OCI-LY7 (cell line): ENCODE data around the gene SLC27A5.

ENCODE experiments used
- EZH2phosphoT487 ChIP-seq: fragments of 200-600 bp; sonication (generic); IDR thresholded peaks from 2 replicates; pipeline ENCODE4 v1.6.1; 2018; ENCODE audit warnings: low read depth, borderline replicate concordance, mild to moderate bottlenecking, mixed run types, antibody characterized with exemption, low read length, moderate library complexity, mixed read lengths
- TF ChIP-seq, protein P1 (sequence below): fragments of 200-600 bp; sonication (generic); conservative IDR thresholded peaks from 2 replicates; pipeline ENCODE4 v1.5.1; 2014; ENCODE audit warnings: mild to moderate bottlenecking, antibody characterized with exemption, low read length, moderate library complexity, mixed read lengths

DNA sequence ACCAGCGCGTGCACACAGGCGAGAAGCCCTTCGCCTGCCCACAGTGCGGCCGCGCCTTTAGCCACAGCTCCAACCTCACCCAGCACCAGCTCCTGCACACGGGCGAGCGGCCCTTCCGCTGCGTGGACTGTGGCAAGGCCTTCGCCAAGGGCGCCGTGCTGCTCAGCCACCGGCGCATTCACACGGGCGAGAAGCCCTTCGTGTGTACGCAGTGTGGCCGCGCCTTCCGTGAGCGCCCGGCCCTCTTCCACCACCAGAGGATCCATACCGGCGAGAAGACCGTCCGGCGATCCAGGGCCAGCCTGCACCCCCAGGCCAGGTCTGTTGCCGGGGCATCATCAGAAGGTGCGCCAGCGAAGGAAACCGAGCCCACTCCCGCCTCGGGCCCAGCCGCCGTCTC is 40.1 kb downstream of the SLC27A5 start:
- TF ChIP-seq, protein P1, sequence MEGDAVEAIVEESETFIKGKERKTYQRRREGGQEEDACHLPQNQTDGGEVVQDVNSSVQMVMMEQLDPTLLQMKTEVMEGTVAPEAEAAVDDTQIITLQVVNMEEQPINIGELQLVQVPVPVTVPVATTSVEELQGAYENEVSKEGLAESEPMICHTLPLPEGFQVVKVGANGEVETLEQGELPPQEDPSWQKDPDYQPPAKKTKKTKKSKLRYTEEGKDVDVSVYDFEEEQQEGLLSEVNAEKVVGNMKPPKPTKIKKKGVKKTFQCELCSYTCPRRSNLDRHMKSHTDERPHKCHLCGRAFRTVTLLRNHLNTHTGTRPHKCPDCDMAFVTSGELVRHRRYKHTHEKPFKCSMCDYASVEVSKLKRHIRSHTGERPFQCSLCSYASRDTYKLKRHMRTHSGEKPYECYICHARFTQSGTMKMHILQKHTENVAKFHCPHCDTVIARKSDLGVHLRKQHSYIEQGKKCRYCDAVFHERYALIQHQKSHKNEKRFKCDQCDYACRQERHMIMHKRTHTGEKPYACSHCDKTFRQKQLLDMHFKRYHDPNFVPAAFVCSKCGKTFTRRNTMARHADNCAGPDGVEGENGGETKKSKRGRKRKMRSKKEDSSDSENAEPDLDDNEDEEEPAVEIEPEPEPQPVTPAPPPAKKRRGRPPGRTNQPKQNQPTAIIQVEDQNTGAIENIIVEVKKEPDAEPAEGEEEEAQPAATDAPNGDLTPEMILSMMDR: no peak
- no peak for TF ChIP-seq EZH2phosphoT487
